Measurements from ENCODE around the gene RGS7.
"Not testable (repeated sequence)": the region's sequence is repeated elsewhere in the genome, so short reads cannot be mapped to it uniquely, and the experiment has no call there.

RGS7 gene

GRCh38 chr1:240888039-240888786, 468.8 kb downstream of the RGS7 start:
- DNase-seq = peak; percentile 9 to 15

- no peak for DNase-seq
These were observed 473.5 kb downstream of the RGS7 start for GRCh38 chr1:240883490-240883889.

- not testable (repeated sequence) for DNase-seq
These were observed 474.2 kb downstream of the RGS7 start for GRCh38 chr1:240882656-240883308.

GRCh38 chr1:240878631-240879030, 478.4 kb downstream of the RGS7 start:
- no peak for DNase-seq

GRCh38 chr1:240877605-240878004, 479.4 kb downstream of the RGS7 start:
- DNase-seq = no peak

GRCh38 chr1:240876071-240876470, 480.9 kb downstream of the RGS7 start:
- no peak for DNase-seq

GRCh38 chr1:240869071-240869470, 487.9 kb downstream of the RGS7 start:
- no peak for DNase-seq

- no peak for DNase-seq
These were observed 490.3 kb downstream of the RGS7 start for GRCh38 chr1:240866724-240867123.

- DNase-seq = no peak
These were observed 497.0 kb downstream of the RGS7 start for GRCh38 chr1:240860023-240860422.

GRCh38 chr1:240854367-240854766, 502.6 kb downstream of the RGS7 start:
- DNase-seq = no peak

GRCh38 chr1:240847325-240847724, 509.7 kb downstream of the RGS7 start:
- no peak for DNase-seq

- no peak for DNase-seq
These were observed 512.5 kb downstream of the RGS7 start for GRCh38 chr1:240844486-240844885.

- no peak for DNase-seq
These were observed 513.2 kb downstream of the RGS7 start for GRCh38 chr1:240843798-240844197.

- DNase-seq = no peak
These were observed 520.7 kb downstream of the RGS7 start for GRCh38 chr1:240836271-240836670.

GRCh38 chr1:240835291-240835690, 521.7 kb downstream of the RGS7 start:
- DNase-seq = no peak

GRCh38 chr1:240833075-240833474, 523.9 kb downstream of the RGS7 start:
- no peak for DNase-seq

- no peak for DNase-seq
These were observed 525.1 kb downstream of the RGS7 start for GRCh38 chr1:240831922-240832321.

GRCh38 chr1:240831191-240831631, 525.8 kb downstream of the RGS7 start:
- DNase-seq = no peak

- DNase-seq = no peak
These were observed 527.5 kb downstream of the RGS7 start for GRCh38 chr1:240829487-240829886.

GRCh38 chr1:240827786-240828185, 529.2 kb downstream of the RGS7 start:
- DNase-seq = no peak

GRCh38 chr1:240824238-240824637, 532.8 kb downstream of the RGS7 start:
- no peak for DNase-seq

GRCh38 chr1:240823357-240823756, 533.6 kb downstream of the RGS7 start:
- no peak for DNase-seq

GRCh38 chr1:240821925-240822324, 535.1 kb downstream of the RGS7 start:
- DNase-seq = no peak

GRCh38 chr1:240820816-240821215, 536.2 kb downstream of the RGS7 start:
- DNase-seq = no peak

GRCh38 chr1:240816472-240816871, 540.5 kb downstream of the RGS7 start:
- DNase-seq = no peak
